Heart left ventricle (tissue), 16 donors: ENCODE results near the gene OPN1LW. TPM values are rescaled to one million over a fixed set of nuclear protein-coding genes. Genes with fewer than 3 reads are reported as not detected.

Experiments used
- ATAC-seq, 4 donors: fragments of 200-7000 bp; cut with Tn5 transposase; one replicate each; pipeline ENCODE4 v1.9.1; 2020 to 2022; ENCODE audit warnings: moderate library complexity in 4 of 4, mild to moderate bottlenecking in 3 of 4, moderate number of reproducible peaks in 1 of 4
- DNase-seq, 5 donors: peaks; one replicate each; pipeline ENCODE4 v3.0.0-alpha.2; 2020
- H3K27ac ChIP-seq, 12 donors: fragments of 200-600 bp; sonication (generic) in 4 of 12; one replicate each; pipeline versions ENCODE4 v1.5.0 to v1.8.0; 2016 to 2022; ENCODE audit warnings: mild to moderate bottlenecking in 2 of 12
- H3K27me3 ChIP-seq, 9 donors: fragments of 200-600 bp; sonication (generic) in 2 of 9; one replicate each; pipeline versions ENCODE4 v1.5.1 to v1.8.0; 2016 to 2022; ENCODE audit warnings: mild to moderate bottlenecking in 3 of 9
- H3K36me3 ChIP-seq, 9 donors: fragments of 200-600 bp; sonication (generic) in 2 of 9; one replicate each; pipeline versions ENCODE4 v1.5.0 to v1.8.0; 2018 to 2022; ENCODE audit warnings: mild to moderate bottlenecking in 2 of 9
- H3K4me1 ChIP-seq, 12 donors: fragments of 200-600 bp; sonication (generic) in 4 of 12; one replicate each; pipeline versions ENCODE4 v1.5.0 to v1.8.0; 2016 to 2022; ENCODE audit warnings: mild to moderate bottlenecking in 3 of 12
- H3K4me3 ChIP-seq, 12 donors: fragments of 200-600 bp; sonication (generic) in 4 of 12; one replicate each; pipeline versions ENCODE4 v1.5.0 to v1.8.0; 2017 to 2022; ENCODE audit warnings: mild to moderate bottlenecking in 9 of 12, moderate library complexity in 4 of 12
- H3K9me3 ChIP-seq, 12 donors: fragments of 200-600 bp; sonication (generic) in 4 of 12; one replicate each; pipeline versions ENCODE4 v1.5.0 to v1.8.0; 2016 to 2022; ENCODE audit warnings: mild to moderate bottlenecking in 1 of 12
- POLR2A ChIP-seq, 2 donors: fragments of 450-650 bp; IDR thresholded peaks; one replicate each; pipeline ENCODE4 v1.6.1; 2017; ENCODE audit warnings: antibody characterized with exemption in 2 of 2, mild to moderate bottlenecking in 2 of 2, moderate library complexity in 2 of 2
- WGBS, 4 donors: extraction: QIAGEN DNeasy Blood & Tissue Kit in 2 of 4; methylation state at CpG; one replicate each; pipeline versions ENCODE4 v1.1.5 to v1.1.7; 2013 to 2018; 5-methylcytosine and 5-hydroxymethylcytosine counted together
- intact Hi-C, 10 donors: fragments of 100-400 bp; cut with DNase I; formaldehyde crosslinking; loops; one replicate each; pipeline versions ENCODE4 v1.11.1 to v1.14.2; 2022
- polyA plus RNA-seq, 2 donors: library from polyadenylated mRNA; stranded (reverse); fragments of 200-250 nt; gene quantifications; one replicate each; pipeline ENCODE4 v1.2.3, GENCODE V29; 2013
- total RNA-seq, 9 donors: library from RNA; depleted of rRNA in 2 of 9; stranded (reverse); fragments of >200 nt in 2 of 9; fragmentation: NEBNext Ultra II Directional in 3 of 9; extraction: Animal tissue kit (Norgen Biotek cat#: 25700) in 3 of 9; gene quantifications; one replicate each; pipeline versions ENCODE4 v1.1.0 to v1.2.4, GENCODE V29; 2016 to 2023
- TF ChIP-seq, protein P1 (sequence below), 12 donors: fragments of 200-600 bp; sonication (generic) in 4 of 12; IDR thresholded peaks; one replicate each; pipeline versions ENCODE4 v1.5.0 to v1.8.0; 2018 to 2022; ENCODE audit warnings: antibody characterized with exemption in 12 of 12, mild to moderate bottlenecking in 5 of 12
- donor health status: ischemic (EF 13 %, LVEDD 7.1; RV severe dilation, severe dysfunction).
- donor health status: healthy with polysubstance abuse.
- donor health status: DM: no; HTN: yes; CAD: no.
- donor health status: DM: no; HTN: no; CAD: no.
- donor health status: ischemic (EF 25% LVEDD 6.9; RV normal size, moderate dysfunction).
- donor health status: ischemic (EF 25% LVEDD 5.7; RV mildly dilated, moderate dysfunction).
- donor health status: healthy.
- donor health status: DM: yes; HTN: yes; CAD: no.
- donor health status: ischemic (EF 35%, LVEDD 5.7; RV mildly dilated, moderate dysfunction).
- donor health status: nonischemic (EF 11% LVEDD 7.7; RV severe dilation, severe dysfunction).
- donor health status: DM: yes; HTN: yes; CAD: no.
- donor health status: PGD.
- donor health status: ischemic (EF 29% LVEDD 5.4; RV normal size, mild dysfunction).
- donor health status: nonischemic (EF 23%, LVEDD 6.1; RV moderate dilation, normal function).

OPN1LW gene
- total and polyA plus RNA-seq, 11 donors, result not detected

DNA sequence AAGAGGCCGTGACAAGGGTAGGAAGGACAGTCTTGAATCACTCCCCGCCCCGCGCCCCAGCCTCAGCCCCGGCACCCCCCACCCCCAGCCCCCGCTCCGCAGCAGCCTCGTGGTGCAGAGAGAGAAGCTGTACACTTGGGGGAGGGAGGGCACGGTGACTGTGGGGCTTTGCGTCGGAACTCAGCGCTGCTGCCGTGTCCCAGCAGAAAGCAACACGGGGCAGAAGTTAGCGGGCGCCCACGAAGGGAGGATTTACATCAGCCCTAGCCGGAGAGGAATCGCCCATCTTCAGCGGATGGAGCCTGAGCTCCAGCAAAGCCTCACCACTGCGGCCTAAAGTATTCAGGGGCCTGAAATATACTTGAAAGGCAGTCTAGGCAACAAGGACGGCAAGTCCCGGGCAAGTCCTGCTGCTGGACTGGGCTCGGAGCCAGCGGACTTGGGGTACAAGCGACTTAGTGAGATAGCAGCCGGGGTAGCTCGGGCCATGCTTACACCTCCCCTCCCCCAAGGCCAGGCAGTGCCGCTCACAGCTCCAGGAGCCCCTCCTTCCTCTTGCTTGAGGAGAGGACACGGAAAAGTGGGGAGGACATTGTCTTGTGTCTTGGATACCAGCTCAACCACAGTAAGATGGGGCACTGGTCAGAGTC lies 18.5 kb upstream of the OPN1LW start:
- ATAC-seq, result peak; percentile 35 to 77 (median 66)
- Histone ChIP-seq H3K27me3 (peaks cover 0 to 25% (median 0%) of the 10 kb centered on the region in 9 donors), H3K36me3 (no peaks in the 10 kb centered on the region), H3K4me1 (peaks cover 0 to 23% (median 0%) of the 10 kb centered on the region in 12 donors), H3K27ac (peak overlapping the region in 2 of 12 donors; percentile 24 to 40), H3K9me3 (peaks cover 0 to 2% (median 0%) of the 10 kb centered on the region in 12 donors), H3K4me3 (no peak overlapping the region)
- TF ChIP-seq, protein P1, sequence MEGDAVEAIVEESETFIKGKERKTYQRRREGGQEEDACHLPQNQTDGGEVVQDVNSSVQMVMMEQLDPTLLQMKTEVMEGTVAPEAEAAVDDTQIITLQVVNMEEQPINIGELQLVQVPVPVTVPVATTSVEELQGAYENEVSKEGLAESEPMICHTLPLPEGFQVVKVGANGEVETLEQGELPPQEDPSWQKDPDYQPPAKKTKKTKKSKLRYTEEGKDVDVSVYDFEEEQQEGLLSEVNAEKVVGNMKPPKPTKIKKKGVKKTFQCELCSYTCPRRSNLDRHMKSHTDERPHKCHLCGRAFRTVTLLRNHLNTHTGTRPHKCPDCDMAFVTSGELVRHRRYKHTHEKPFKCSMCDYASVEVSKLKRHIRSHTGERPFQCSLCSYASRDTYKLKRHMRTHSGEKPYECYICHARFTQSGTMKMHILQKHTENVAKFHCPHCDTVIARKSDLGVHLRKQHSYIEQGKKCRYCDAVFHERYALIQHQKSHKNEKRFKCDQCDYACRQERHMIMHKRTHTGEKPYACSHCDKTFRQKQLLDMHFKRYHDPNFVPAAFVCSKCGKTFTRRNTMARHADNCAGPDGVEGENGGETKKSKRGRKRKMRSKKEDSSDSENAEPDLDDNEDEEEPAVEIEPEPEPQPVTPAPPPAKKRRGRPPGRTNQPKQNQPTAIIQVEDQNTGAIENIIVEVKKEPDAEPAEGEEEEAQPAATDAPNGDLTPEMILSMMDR (IDR thresholded peaks at IDR 0.05), result no peak
- no peak for TF ChIP-seq POLR2A (IDR thresholded peaks at IDR 0.05)
- intact Hi-C loops, result loop anchor here in 1 of 10 donors (2.0 kb wide), 1 partner anchor 75 kb away; no protein-coding TSS in a partner anchor
- peak in 4 of 5 donors; percentile 25 to 73 (median 65) for DNase-seq
- WGBS, 4 donors, result 53 to 76% (median 68%) methylated on average over 21 to 30 of the region's 30 CpGs

DNA sequence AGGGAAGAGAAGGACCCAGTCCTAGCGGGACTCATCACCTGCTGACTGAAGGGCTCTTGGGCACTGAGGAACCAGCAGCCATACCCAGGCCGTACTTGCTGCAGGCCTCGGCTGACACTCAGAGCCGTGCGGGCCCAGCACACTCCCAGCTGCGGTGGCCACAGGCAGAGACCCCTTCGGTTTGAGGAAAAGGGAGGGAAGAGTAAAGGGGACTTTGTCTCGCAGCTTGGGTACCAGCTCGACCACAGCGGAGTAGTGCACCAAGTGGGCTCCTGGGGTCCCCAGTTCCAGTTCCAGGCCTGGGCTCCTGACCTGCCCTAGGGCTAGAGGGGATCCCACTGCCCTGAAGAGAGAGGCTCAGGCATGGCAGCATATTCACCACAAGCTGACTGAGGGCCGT lies 17.9 kb upstream of the OPN1LW start:
- Histone ChIP-seq H3K4me3 (no peak overlapping the region), H3K4me1 (peaks cover 0 to 23% (median 0%) of the 10 kb centered on the region in 12 donors), H3K27me3 (peaks cover 0 to 25% (median 0%) of the 10 kb centered on the region in 9 donors), H3K9me3 (no peaks in the 10 kb centered on the region), H3K27ac (no peak overlapping the region), H3K36me3 (no peaks in the 10 kb centered on the region)
- TF ChIP-seq, protein P1 (IDR thresholded peaks at IDR 0.05), result no peak
- TF ChIP-seq POLR2A (IDR thresholded peaks at IDR 0.05), result no peak
- WGBS, 4 donors, result 91 to 97% (median 94%) methylated on average over 8 to 11 of the region's 11 CpGs
- intact Hi-C loops, result no loop called here
- no peak for DNase-seq
- no peak for ATAC-seq

DNA sequence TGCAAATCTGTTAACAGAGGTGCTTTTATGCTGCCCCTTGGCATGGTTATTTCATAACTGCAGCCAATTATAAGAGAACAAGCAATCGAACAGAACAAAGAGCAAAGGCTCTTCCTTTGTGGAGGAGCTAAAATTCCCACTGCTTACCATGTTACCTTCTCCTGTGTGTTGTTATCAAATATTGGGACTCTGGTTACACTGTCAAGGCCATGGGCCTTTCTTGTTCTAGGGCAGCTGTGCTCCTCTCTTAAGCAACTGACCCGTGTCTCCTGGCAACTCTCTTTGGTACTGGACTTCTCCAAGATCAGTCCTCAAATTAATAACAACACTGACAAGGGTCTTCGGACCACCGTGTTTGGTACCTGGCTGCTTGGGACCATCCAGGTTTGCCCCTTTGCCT lies 12.1 kb upstream of the OPN1LW start:
- TF ChIP-seq, protein P1 (IDR thresholded peaks at IDR 0.05), result no peak
- no peak for TF ChIP-seq POLR2A (IDR thresholded peaks at IDR 0.05)
- WGBS, 4 donors, result 82 to 94% (median 88%) methylated on average over 4 of the region's 4 CpGs
- intact Hi-C loops, result loop anchor here in 1 of 10 donors (5.0 kb wide), 1 partner anchor 185 kb away; no protein-coding TSS in a partner anchor
- H3K36me3 ChIP-seq, result no peaks in the 10 kb centered on the region
- H3K27ac ChIP-seq, result no peak overlapping the region
- H3K27me3 ChIP-seq, result peaks cover 0 to 24% (median 0%) of the 10 kb centered on the region in 9 donors
- no peaks in the 10 kb centered on the region for H3K9me3 ChIP-seq
- no peak for ATAC-seq
- H3K4me3 ChIP-seq, result no peak overlapping the region
- DNase-seq, result no peak
- H3K4me1 ChIP-seq, result peaks cover 0 to 15% (median 3%) of the 10 kb centered on the region in 12 donors

DNA sequence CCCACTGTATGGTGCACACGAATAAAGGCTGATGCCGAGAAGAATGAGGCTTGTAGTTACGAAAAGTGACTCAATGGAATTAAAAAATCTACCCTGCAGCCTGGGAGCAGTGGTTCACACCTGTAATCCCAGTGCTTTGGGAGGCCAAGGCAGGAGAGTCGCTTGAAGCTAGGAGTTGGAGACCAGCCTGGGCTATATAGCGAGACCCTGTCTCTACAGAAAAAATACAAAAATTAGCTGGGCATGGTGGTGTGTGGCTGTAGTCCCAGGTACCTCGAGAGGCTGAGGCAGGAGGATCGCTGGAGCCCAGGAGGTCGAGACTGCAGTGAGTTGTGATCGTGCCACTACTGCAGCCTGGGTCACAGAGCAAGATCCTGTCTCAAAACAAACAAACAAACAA lies 11.7 kb upstream of the OPN1LW start:
- intact Hi-C loops, result loop anchor here in 1 of 10 donors (5.0 kb wide), 1 partner anchor 185 kb away; no protein-coding TSS in a partner anchor
- Histone ChIP-seq H3K36me3 (no peaks in the 10 kb centered on the region), H3K9me3 (no peaks in the 10 kb centered on the region), H3K27me3 (peaks cover 0 to 24% (median 0%) of the 10 kb centered on the region in 9 donors), H3K27ac (no peak overlapping the region), H3K4me3 (no peak overlapping the region), H3K4me1 (peaks cover 0 to 16% (median 4%) of the 10 kb centered on the region in 12 donors)
- TF ChIP-seq, protein P1 (IDR thresholded peaks at IDR 0.05), result no peak
- no peak for TF ChIP-seq POLR2A (IDR thresholded peaks at IDR 0.05)
- ATAC-seq (no peak), DNase-seq (no peak)
- 76 to 96% (median 90%) methylated on average over 9 of the region's 9 CpGs for WGBS, 4 donors
